ENCODE data around the gene ZNF740.
"Not testable (repeated sequence)": the region's sequence is repeated elsewhere in the genome, so short reads cannot be mapped to it uniquely, and the experiment has no call there.

ZNF740 gene

DNA sequence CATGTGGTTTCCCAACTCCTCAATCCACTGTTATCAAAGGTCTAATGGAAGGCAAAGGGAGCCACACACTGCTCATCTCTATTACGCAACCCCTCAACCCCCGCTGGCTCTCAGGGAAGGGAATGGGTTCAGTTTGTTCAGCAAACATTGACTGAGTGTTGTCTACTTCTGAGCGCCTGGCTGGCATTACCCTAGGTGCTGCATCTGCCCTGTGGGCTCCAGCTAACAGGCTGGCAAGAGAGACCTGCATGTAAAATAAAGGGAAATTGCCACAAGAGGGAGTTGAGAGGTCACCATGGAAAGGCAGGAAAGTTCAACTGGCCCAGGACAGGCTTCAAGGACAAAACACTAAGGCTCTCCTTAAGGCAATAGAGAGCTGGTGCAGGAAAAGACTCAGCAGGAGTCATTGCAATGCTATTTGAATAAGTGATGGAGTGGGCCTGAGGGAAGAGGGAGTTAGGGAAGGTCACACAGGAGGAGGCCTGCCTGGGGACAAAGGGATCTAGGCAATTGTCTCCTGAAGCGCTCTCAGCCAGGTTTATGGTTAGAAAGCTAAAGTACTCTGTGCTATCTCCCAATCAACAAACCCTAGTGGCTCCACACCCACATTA, 5.5 kb upstream of the ZNF740 start:
- no peak for DNase-seq

DNA sequence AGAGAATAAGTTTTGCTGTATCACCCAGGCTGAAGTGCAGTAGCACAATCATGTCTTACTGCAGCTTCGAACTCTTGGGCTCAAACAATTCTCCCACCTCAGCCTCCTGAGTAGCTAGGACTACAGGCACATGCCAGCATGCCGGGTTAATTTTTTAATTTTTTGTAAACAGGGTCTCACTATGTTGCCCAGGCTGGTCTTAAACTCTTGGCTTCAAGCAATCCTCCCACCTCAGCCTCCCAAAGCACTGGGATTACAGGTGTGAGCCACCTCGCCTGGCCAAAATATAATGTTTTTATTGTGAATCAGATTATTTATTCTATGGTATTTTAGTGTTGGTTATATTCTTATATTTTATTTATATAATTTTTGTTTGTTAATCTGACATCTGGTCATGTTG, 3.8 kb upstream of the ZNF740 start:
- DNase-seq, result no peak

DNA sequence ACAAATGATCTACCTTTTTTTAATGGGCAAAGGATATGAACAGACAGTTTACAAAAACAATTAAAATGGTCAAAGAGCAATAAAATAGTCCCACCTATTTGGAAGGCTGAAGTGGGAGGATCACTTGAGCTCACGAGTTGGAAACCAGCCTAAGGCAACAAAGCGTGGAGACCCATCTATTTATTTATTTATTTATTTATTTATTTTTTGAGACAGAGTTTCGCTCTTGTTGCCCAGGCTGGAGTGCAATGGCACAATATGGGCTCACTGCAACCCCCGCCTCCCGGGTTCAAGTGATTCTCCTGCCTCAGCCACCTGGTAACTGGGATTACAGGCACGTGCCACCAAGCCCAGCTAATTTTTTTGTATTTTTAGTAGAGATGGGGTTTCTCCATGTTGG, 3.1 kb upstream of the ZNF740 start:
- DNase-seq, result not testable (repeated sequence)

DNA sequence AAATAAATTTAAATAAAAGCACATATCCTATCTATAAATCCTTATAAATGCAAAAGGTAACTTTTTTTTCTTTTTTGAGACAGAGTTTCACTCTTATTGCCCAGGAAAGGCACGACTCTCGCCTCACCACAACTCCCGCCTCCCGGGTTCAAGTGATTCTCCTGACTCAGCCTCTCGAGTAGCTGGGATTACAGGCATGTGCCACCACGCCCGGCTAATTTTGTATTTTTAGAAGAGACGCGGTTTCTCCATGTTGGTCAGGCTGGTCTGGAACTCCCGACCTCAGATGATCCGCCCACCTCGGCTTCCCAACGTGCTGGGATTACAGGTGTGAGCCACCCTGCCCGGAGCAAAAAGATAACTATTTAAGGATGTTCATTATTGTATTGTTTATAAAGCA, 1.7 kb upstream of the ZNF740 start:
- not testable (repeated sequence) for DNase-seq

DNA sequence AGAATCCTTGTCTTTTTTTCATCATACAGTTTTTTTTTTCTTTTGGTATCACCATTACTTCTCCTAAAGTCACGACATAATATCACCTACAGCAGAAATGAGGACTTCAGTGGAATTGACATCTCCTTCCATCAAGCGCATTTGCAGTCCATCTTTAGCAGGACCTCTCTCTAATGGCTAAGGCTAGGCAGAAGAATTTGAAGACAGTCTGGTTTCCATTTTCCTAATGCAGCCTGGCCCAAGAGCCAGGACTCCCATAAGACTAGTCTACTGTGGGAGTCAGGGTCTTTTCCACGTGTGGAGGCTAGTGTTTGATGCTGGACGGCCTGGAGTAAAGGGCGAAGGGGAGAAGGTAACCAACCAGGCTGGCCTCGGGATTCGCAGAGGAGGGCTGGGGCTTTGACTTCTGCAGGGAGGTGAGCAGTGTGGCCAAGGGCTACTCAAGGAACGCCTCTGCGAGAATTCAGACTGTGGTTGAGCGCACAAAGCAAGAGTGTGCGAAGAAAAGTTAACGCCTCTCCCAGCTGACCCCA, 769 bp upstream of the ZNF740 start:
- no peak for DNase-seq

DNA sequence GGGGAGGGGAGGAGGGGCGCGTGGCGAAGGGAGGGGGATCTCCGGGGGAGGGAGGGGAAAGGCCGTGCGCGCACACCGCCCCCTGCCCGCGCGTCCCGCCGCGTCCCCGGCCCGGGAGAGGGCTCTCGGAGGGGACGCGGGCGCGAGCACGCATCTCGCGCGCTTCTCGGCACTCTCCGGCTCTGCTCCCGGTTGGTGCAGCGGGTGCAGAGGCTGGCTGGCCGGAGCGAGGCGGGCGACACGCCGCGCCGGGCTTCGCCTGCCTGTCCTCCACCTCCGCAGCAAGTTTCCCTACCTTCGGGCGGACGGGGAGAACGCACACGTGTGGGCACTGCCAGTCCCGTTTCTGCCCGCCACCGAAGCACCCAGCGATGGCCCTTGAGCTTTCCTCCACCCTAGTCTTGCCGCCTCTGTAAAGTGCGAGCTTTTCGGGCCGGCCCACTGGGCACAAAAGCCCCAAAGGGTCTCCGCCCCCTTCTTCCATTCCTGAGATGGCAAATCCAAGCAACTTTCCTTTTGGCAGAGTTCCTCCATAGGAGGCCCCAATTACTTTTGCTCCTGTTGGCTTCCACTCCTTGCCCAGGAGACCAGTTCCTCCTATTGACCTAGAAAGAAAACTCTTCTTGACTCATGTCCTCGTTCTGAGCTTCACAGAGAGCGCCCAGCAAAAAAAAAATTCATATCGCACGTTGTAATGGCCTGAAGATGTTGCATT, 566 bp downstream of the ZNF740 start:
- DNase-seq, result peak; percentile 91

DNA sequence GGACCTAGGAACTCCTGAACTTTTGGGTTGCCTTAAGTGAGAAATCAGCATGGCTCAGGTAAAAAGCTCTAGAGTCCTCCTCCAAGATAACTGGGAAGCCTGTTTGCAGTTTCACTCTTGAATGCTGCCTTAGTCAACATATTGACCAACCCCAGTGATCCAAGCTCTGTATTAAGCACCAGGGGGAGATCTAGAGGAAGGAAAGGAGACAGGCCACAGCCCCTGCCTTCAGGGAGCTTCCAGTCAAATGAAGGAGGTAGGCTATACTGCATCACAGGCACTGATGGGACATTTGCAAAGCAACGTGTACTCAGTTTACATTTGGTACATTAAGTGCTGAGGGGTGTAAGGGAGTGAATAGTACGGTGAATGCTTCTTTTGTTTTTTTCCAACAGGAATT, 1.4 kb downstream of the ZNF740 start:
- DNase-seq, result no peak

DNA sequence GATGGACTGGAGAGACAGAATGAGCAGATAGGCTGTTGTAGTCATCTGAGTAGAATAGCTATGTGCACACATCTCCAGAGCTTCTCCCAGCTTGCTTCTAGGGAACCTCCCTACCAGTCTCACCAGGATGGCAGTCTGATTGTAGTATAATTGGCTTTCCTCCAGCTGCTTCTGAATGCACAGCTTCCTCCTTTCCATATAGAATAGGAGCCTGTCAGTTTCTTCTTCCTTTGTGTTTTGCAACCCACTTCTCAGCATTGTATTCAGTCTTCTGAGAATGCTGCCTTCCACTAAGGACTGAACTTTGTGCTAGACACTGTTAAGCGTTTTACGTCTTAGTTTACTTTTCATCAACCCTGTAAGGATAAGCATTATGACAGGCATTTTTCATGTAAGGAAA, 2.4 kb downstream of the ZNF740 start:
- no peak for DNase-seq

DNA sequence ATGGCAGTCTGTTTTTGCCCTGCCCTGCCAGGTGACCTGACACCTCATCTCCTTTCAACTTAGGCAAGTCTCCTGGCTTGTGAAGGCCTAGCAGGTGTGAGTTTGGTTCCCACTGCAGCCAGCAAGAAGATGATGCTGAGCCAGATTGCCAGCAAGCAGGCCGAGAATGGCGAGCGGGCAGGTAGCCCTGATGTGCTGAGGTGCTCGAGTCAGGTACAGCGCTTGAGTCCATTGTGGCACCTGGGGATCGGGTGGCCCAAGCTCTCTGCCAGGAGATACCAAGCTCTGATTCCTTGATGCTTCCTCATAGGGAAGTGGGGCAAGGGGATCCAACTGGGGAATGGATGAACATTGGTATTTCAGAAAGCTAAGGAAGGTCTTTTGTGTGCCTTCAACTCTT, 4.3 kb downstream of the ZNF740 start:
- no peak for DNase-seq

DNA sequence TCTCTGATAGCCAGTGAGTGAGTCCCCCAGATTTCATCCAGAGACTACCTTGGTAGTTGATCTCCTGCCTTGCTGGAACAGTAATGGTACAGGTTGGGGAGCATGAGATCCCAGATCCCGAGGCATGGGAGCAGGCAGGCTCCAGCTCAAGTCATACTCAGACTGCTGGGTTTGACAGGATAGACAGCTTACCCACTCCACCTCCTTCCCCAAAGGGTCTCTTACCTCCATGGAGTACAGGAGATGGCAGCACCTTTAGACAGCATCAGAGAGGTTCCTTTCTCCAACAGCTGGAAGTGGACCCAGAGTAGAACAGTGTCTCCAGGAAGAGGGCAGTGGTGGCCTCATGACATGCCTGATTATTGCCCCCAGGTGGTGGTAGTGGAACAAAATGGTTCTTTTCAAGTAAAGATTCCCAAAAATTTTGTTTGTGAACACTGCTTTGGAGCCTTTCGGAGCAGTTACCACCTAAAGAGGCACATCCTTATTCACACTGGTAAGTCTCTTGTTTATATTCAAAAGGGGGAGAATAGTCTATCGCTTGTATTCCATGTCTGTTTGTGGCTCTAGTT, 5.1 kb downstream of the ZNF740 start:
- no peak for DNase-seq

DNA sequence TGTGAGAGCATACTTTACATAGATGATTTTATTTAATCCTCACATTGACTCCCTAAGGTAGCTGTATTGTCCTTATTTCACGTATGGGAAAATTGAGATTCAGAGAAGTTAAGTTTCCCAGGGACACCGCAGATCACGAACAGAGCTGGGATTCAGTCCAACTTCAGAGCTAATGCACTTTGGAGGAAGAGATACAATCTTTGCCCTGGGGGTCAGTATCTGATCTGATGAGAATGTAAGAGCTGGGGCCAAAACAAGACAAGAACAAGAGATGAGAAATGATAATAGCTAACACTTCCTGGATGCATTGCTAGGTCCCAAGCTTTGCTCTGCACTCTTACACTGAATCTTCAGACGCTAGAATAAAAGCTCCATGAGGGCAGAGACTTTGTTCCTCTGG, 6.2 kb downstream of the ZNF740 start:
- DNase-seq, result no peak

DNA sequence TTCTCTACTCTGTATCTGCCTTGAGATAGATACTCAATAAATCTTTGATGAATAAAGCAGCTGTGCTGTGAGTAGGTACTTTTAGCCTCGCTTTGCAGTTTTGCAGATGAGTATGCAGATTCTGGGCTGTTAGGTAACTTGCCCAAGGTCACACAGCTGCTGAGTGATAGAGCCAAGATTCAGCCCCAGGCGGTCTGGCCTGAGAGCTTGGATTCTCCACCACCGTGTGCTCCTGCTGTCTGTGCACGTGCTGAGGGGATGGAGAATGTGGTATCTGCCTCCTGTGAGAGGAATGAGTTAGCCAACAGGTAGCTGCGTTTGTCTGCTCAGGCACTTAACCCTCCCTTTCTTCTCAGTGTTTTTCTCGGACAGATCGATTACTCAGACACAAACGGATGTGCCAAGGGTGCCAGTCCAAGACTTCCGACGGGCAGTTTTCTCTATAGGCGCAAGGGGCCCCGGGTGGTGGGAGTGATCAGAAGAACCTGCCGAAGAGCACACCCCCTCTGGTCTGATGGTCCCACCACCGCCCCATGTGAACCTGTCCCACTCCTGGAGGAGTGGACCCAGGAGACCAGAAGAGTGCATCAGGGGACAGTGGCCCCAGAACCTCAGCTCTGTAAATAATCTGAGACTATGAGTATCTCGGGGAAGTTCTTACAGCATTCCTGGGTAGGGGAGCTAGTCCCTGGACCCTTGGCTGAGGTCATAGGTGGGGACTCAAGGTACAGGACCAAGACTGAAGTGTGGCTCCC, 6.8 kb downstream of the ZNF740 start:
- no peak for DNase-seq

DNA sequence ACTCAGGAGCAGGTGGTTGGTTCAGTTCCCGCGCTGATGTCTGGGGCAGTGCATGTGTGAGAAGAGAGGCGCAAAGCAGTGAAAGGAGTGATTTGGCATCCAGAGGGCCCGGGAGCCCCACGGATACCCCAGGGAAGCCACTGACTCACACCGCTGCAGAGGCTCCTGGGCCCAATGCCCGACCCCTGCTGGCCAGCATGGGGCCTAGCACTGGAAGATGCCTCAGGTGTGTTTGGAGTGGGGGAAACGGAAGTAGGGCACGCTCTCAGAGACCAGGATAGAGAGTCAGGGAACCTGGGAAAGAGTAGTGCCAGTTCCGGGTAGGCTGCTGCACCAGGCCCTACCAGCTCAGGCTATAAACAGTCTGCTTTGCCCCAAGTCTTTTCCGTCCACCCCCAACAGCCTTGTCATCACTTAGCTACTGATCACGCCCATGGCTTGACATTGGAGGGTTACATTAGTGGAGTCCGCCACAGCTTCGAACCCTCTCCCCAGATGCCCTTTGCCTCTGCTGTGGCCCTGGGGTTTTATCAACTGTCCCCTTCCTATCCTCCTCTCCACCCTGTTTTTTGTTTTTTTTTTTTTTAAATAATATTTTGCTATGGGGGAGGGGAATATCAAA, 9.7 kb downstream of the ZNF740 start:
- DNase-seq, result peak; percentile 77

DNA sequence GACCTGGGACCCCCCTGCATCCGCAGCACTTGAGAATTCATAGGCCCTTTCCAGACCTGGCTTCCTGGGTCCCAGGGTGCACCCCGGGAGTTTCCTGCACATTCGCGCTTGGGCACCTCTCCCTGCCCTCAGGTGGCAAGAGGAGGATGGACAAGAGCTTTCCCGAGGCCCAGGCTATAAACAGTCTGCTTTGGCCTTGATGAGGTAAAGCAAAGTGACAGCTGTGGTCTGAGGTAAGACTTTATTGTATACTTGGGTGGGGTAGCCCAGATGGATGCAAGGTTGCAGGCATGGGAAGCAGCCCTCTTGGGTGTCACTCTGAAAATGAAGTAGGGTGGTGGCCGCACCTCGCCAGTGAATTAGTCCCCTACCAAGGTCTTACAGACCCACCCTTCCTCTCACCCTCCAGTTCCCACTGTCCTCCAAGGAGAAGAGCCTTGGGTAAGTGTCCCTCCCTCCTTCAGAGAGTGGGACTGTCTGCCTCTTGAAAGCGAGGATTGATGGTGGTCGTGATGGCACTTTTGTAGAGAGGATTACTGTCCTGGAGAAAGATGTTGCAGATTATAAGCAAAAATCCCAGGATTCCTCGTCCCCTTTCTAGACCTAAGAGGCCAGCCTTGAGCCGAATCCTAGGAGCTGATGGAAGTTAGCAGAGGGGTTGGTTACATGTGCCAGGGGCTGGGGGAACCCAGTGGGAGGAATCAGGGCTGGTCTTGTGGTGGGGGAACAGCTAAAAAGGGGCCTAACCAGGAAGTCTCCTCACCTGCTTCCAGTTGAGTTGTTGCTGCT, 10.8 kb downstream of the ZNF740 start:
- no peak for DNase-seq

DNA sequence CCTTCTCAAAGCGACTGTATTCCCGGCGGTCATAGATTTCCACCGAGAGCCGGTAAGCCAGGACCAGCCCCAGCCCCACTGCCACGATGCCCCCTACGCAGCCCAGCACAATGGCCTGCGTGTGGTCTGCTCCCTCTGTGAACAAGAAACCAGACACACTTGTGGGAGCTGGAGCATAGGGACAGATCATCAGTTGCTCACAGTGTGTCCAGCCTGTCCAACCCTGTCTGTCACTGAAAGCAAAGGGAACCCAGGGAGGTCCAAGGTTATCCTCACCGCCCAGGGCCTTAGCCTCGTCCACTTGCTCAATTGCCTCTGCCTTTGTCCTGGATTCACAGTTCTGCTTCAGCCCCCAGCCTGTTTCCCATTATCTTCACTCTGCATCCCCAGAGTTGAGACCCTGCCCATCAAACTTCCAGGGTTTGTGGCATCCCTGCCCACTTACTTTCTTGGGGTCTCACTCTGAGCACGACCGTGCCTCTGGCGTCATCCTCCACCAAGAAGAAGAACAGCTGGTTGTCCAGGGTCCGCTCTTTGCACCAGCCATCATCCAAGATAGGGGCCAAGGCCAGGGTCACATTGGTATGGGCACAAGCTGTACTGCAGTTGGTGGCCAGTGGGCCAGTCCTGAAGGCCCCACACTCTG, 11.5 kb downstream of the ZNF740 start:
- DNase-seq, result no peak

DNA sequence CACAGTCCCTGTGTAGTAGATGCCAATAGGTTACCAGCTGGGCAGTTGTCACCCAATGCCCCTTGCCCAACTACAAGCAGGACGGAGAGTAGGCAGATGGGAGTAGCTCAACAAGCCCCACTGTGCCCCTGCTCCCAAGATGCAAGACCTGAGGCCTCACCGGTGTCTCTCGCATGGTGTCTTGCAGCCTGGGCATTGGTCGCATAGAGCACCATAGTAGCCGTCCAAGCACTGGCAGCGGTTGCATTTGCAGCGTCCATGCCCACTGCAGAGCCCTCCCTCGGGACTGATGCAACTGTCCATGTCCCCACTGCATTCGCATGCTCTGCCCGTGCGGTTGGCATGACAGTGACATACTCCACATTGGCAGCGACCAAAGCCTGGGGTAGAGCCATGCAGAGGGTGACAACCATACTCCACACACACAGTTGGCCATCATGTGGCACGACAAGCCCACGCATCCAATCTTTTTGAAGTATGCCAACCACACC, 12.1 kb downstream of the ZNF740 start:
- no peak for DNase-seq

DNA sequence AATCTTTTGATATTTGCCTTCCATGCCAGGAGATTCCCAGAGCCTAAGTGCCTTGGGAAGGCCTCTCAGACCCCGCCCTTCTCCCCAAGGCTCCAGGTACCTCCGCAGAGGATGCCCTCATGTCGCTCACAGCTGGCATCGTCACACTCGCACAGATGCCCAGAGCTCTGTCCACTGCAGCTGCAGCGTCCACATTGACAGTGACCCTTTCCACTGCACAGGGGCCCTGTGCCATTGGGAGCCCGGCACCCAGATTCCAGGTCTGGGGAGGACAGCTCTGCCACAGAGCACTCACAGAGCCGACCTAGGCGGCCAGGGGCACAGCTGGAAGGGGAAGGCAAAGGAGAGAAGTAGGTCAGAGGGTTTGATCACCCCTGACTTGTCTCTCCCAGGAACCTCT, 12.5 kb downstream of the ZNF740 start:
- DNase-seq, result no peak

DNA sequence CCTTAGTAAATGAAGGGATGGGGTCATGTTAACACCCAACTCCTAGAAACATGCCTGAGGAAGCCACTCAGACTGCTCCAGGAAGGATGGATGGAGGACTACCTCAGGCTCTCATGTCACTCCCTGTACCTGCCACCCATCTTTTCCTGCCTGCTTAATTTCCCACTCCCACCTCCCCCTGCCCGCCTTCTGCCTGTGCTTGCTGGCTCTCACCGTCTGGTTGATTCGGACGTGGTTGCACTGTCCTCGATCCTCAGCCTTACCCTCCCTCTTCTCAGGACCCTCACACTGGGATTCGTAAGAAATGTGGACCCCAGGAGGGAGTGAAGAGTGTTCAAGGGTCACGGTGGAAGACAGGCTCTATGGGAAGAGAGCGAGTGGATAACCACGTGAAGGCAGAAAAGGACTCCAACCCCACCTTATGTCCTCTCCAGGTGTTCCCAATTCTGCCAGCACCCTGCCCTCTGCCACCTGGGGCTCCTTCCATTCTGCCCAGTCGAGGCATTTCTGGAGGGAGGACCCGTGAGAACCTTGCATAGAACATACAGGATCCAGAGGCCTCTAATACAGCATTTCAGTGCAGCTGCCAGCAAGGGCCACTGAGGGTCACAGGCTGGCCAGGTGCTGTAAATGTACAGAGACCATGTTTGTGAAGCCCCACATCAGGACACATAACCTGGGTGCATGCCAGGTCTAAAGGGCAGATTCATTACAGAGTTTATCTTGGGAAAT, 13.6 kb downstream of the ZNF740 start:
- DNase-seq, result no peak

DNA sequence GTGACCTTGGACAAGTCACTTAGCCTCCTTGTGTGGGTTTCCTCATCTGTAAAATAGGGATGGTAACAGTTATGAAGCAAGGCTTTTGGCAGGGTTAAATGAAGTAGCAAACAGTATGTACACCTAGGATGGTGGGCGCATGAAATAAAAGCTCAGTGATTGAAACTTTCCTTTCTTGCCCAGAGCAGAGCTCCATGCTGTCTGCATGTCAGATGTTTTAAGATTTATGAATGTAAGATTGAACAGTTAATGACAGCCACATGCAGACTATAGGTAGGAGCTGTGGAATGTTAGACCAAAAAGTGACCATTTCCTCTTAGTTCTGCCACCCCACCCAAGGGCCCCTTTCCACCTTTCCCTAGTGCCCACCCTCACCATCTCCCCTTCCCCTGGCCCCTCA, 14.5 kb downstream of the ZNF740 start:
- DNase-seq, result no peak

DNA sequence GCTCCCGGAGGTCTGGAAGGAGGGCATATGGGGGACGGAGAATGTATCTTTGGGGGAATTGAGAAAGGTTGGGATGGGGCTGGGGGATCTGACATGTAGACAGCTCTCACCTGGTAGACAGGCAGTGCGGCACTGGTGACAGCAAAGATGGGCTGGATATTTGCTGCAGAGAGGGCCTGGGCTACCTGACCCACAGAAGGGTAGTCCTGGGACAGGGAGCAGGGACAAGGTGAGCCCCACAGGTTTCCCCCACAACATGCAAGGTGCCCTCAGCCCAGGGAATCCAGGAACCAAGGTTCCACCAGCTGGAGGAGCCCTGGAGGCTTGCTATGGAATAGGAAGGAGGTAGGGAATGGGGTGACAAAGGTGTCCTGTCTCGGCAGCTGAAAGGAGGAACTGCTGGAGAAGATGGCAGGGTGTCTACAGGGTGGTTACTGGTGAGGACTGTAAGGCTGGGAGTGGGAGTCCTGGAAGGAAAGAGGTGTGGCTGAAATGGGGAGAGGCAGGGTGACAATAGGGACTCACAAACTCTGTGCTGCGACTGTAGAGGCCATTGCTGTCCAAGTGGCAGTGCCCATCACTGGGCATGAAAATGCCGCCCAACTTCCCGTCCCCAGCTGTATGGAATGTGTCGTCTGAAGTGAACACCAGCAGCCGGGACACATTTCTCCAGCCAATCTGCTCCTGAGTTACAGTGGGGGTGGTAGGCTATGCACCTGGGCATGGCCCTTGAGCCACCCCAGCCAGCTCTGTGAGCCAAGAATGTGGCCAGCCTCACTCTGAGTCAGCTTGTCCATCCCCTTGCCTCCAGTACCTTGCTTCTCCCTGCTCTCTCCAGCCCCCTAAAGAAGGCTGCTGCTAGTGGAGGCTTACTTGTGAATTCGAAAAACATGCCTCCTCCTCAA, 15.2 kb downstream of the ZNF740 start:
- DNase-seq, result no peak
